Adrenal gland (tissue), 12 donors: Measurements from ENCODE around the gene CHRNB4. TPM values are rescaled to one million over a fixed set of nuclear protein-coding genes. Genes with fewer than 3 reads are reported as not detected.

Experiments
- DNase-seq, 7 donors: peaks; one replicate each; pipeline ENCODE4 v3.0.0-alpha.2; 2019 to 2020
- H3K27ac ChIP-seq, 5 donors: fragments of 200-600 bp; sonication (generic) in 4 of 5; 1 replicate in 3 of 5; 2 replicates in 2 of 5; pipeline versions ENCODE4 v1.5.1 to v1.8.0; 2016 to 2020; ENCODE audit warnings: mild to moderate bottlenecking in 1 of 5
- H3K27me3 ChIP-seq: fragments of 200-600 bp; 2 replicates; pipeline ENCODE4 v1.8.0; 2021
- H3K36me3 ChIP-seq, 2 donors: fragments of 200-600 bp; replicated peaks in 1 of 2; 1 replicate in 1 of 2; 2 replicates in 1 of 2; pipeline versions ENCODE4 v1.5.1 to v1.8.0; 2018 to 2022
- H3K4me1 ChIP-seq, 2 donors: fragments of 200-600 bp; replicated peaks in 1 of 2; 1 replicate in 1 of 2; 2 replicates in 1 of 2; pipeline versions ENCODE4 v1.5.1 to v1.8.0; 2018 to 2021
- H3K4me3 ChIP-seq, 4 donors: fragments of 200-600 bp; sonication (generic) in 3 of 4; one replicate each; pipeline ENCODE4 v1.5.1; 2016 to 2018
- H3K9me3 ChIP-seq, 3 donors: fragments of 200-600 bp; sonication (generic) in 1 of 3; replicated peaks in 1 of 3; 1 replicate in 2 of 3; 2 replicates in 1 of 3; pipeline versions ENCODE4 v1.5.1 to v1.8.0; 2016 to 2021
- CTCF ChIP-seq, 6 experiments: fragments of 450-650 bp in 4 of 6; fragments of 200-600 bp in 2 of 6; sonication (generic) in 1 of 6; IDR thresholded peaks; 1 replicate in 5 of 6; 2 replicates in 1 of 6; pipeline versions ENCODE4 v1.5.1 to v1.8.0; 2016 to 2021; ENCODE audit warnings: antibody characterized with exemption in 6 of 6, mild to moderate bottlenecking in 2 of 6, moderate library complexity in 1 of 6
- POLR2A ChIP-seq, 2 donors: fragments of 450-650 bp; IDR thresholded peaks; one replicate each; pipeline ENCODE4 v1.6.1; 2017; ENCODE audit warnings: antibody characterized with exemption in 2 of 2, mild to moderate bottlenecking in 2 of 2, moderate library complexity in 1 of 2
- WGBS, 4 donors: extraction: QIAGEN DNeasy Blood & Tissue Kit in 2 of 4; methylation state at CpG; one replicate each; pipeline versions ENCODE4 v1.1.5 to v1.1.7; 2013 to 2017; 5-methylcytosine and 5-hydroxymethylcytosine counted together
- intact Hi-C, 2 donors: fragments of 100-400 bp; cut with DNase I; formaldehyde crosslinking; loops; one replicate each; pipeline versions ENCODE4 v1.14.1 to v1.15.0; 2022 to 2023
- polyA plus RNA-seq, 3 donors: library from polyadenylated mRNA; stranded (reverse); fragments of 200-250 nt in 2 of 3; fragments of 350-450 nt in 1 of 3; fragmentation: Illumina TruSeq in 1 of 3; extraction: RNeasy Lipid Tissue Mini Kit (QIAGEN cat#74804) in 1 of 3; gene quantifications; one replicate each; pipeline ENCODE4 v1.2.3, GENCODE V29; 2013 to 2014
- total RNA-seq, 9 donors: library from RNA; depleted of rRNA in 4 of 9; stranded (reverse); fragments of >200 nt in 4 of 9; fragments of 120-200 nt in 1 of 9; fragmentation: NEBNext Ultra II Directional in 1 of 9; extraction: Animal tissue kit (Norgen Biotek cat#: 25700) in 1 of 9; gene quantifications; one replicate each; pipeline versions ENCODE4 v1.1.0 to v1.2.4, GENCODE V29; 2013 to 2023
- donor health status: healthy with polysubstance abuse.
- donor health status: Bipolar disorder and iron deficiency.
- donor health status: DM: yes; HTN: yes; CAD: no.
- donor health status: DM: no; HTN: no; CAD: no.
- donor health status: DM: no; HTN: no; CAD: no.
- donor health status: DM: yes; HTN: yes; CAD: no.

The CHRNB4 gene
- total and polyA plus RNA-seq, 12 donors, result 0.24 to 5.7 (median 1.2) TPM

GRCh38 chr15:78661001-78661400 is 20.0 kb upstream of the CHRNB4 start:
- Histone ChIP-seq H3K4me3 (no peak overlapping the region), H3K36me3 (no peaks in the 10 kb centered on the region), H3K9me3 (no peaks in the 10 kb centered on the region), H3K27me3 (no peaks in the 10 kb centered on the region), H3K27ac (no peak overlapping the region), H3K4me1 (no peaks in the 10 kb centered on the region)
- DNase-seq, result no peak
- intact Hi-C loops, result no loop called here
- TF ChIP-seq POLR2A (IDR thresholded peaks at IDR 0.05) (no peak), CTCF (IDR thresholded peaks at IDR 0.05) (no peak)
- WGBS, 4 donors, result 95 to 98% (median 96%) methylated on average over 15 to 19 of the region's 19 CpGs

- Histone ChIP-seq H3K27me3 (no peaks in the 10 kb centered on the region), H3K27ac (no peak overlapping the region), H3K9me3 (no peaks in the 10 kb centered on the region), H3K4me1 (no peaks in the 10 kb centered on the region), H3K36me3 (no peaks in the 10 kb centered on the region), H3K4me3 (no peak overlapping the region)
- no peak for TF ChIP-seq POLR2A (IDR thresholded peaks at IDR 0.05)
- no peak for TF ChIP-seq CTCF (IDR thresholded peaks at IDR 0.05)
- no peak for DNase-seq
- intact Hi-C loops, result no loop called here
- 78 to 85% (median 79%) methylated on average over 9 of the region's 9 CpGs for WGBS, 4 donors
Observed at GRCh38 chr15:78660584-78660983, 19.6 kb upstream of the CHRNB4 start.

GRCh38 chr15:78658823-78659222 is 17.8 kb upstream of the CHRNB4 start:
- no peak overlapping the region for H3K4me3 ChIP-seq
- TF ChIP-seq CTCF (IDR thresholded peaks at IDR 0.05) (no peak), POLR2A (IDR thresholded peaks at IDR 0.05) (no peak)
- no peak overlapping the region for H3K27ac ChIP-seq
- no peaks in the 10 kb centered on the region for H3K4me1 ChIP-seq
- intact Hi-C loops, result no loop called here
- DNase-seq, result no peak
- no peaks in the 10 kb centered on the region for H3K36me3 ChIP-seq
- H3K27me3 ChIP-seq, result no peaks in the 10 kb centered on the region
- no peaks in the 10 kb centered on the region for H3K9me3 ChIP-seq

- Histone ChIP-seq H3K36me3 (no peaks in the 10 kb centered on the region), H3K27me3 (no peaks in the 10 kb centered on the region), H3K4me3 (no peak overlapping the region), H3K9me3 (no peaks in the 10 kb centered on the region), H3K27ac (no peak overlapping the region), H3K4me1 (no peaks in the 10 kb centered on the region)
- 85 to 93% (median 90%) methylated on average over 4 of the region's 4 CpGs for WGBS, 4 donors
- intact Hi-C loops, result no loop called here
- no peak for DNase-seq
- TF ChIP-seq POLR2A (IDR thresholded peaks at IDR 0.05), result no peak
Observed at GRCh38 chr15:78654272-78654671, 13.3 kb upstream of the CHRNB4 start.

DNA sequence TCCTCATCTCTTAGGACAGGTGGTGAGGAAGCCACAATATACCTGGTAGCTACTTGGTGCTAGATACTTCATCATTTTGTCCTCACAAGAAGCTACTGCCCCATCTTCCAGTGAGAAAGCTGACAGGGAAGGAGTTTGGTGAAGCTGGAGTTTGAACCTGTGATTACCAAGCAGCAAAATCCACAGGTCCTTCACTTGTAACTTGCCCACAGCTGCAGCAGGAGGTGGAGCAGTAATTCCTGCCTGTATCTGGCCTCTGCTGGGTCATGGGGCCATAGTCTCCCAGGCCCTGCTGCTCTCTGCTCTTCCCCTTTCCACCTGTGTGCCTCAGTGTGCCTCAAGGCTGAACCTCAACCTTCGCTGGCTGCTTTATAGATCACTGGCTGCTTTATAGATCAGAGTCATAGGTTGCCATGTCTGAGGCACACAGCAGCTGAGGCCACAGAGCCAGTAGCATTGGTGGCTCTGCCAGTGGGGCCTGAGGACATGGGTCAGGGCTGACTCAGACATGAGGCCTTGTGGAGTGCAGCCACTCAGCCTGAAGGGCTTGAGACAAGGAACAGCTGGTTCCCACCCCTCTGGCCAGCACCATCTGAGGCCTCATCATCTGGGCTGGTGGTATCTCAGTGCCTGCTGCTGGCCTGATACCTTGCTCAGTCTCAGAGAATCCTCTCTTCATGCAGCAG is 11.1 kb upstream of the CHRNB4 start:
- no peak overlapping the region for H3K27ac ChIP-seq
- intact Hi-C loops, result no loop called here
- H3K4me1 ChIP-seq, result no peaks in the 10 kb centered on the region
- DNase-seq, result peak in 3 of 7 donors; percentile 18 to 41 (median 35)
- no peaks in the 10 kb centered on the region for H3K27me3 ChIP-seq
- WGBS, 4 donors, result 80 to 100% (median 97%) methylated on average over 1 of the region's 1 CpG
- no peaks in the 10 kb centered on the region for H3K9me3 ChIP-seq
- TF ChIP-seq CTCF (IDR thresholded peaks at IDR 0.05), result no peak
- no peak for TF ChIP-seq POLR2A (IDR thresholded peaks at IDR 0.05)
- no peak overlapping the region for H3K4me3 ChIP-seq
- H3K36me3 ChIP-seq, result no peaks in the 10 kb centered on the region
